HCT116 (cell line): ENCODE results near the gene IL11RA. TPM values are rescaled to one million over a fixed set of nuclear protein-coding genes. Genes with fewer than 3 reads are reported as not detected.
A peak's percentile ranks its signal among the peaks of the same experiment; 100 is the strongest.

Experiments used
- ATAC-seq: fragments of 200-7000 bp; cut with Tn5 transposase; 2 replicates; pipeline ENCODE4 v1.9.1; 2020; ENCODE audit warnings: mild to moderate bottlenecking, moderate library complexity
- BruUV-seq: library from RNA; stranded (reverse); fragments of 400-500 nt; replicated peaks from 2 replicates; lab custom pipeline; 2021; lab: Mats Ljungman, UMichigan
- CTCF ChIA-PET: fragments of 300-600 bp; sonication (Branson Sonifier 250); formaldehyde crosslinking; loops from one replicate; lab custom pipeline; 2021; ENCODE audit warnings: antibody characterized with exemption; lab: Charles Lee
- POLR2A ChIA-PET: fragments of 300-600, 350-600 bp; sonication (Branson Sonifier 250); formaldehyde crosslinking; loops from one replicate; lab custom pipeline; 2021; ENCODE audit warnings: antibody characterized with exemption; lab: Charles Lee
- RAD21 ChIA-PET, 2 experiments: fragments of 300-600 bp; sonication (Branson Sonifier 250); formaldehyde crosslinking; loops; one replicate each; lab custom pipeline; 2023; ENCODE audit warnings: low total read pairs in 2 of 2; ENCODE audit not compliant: uncharacterized antibody in 2 of 2, unreplicated experiment in 2 of 2, low non-redundant PET in 1 of 2; lab: Charles Lee
- DNase-seq: peaks from one replicate; pipeline ENCODE4 v3.0.0-alpha.2; 2010; ENCODE audit warnings: low read depth, low spot score
- H2AFZ ChIP-seq: fragments of 200-600 bp; shearing (Covaris generic), sonication (generic); 2 replicates; pipeline ENCODE4 v1.6.1; 2017; ENCODE audit warnings: low read depth, mixed run types, mixed read lengths, antibody characterized with exemption, low read length; ENCODE audit not compliant: poor library complexity, severe bottlenecking
- H3K27ac ChIP-seq: 2 replicates; pipeline ENCODE4 v1.5.1; 2012; ENCODE audit warnings: low read depth, low read length
- H3K27me3 ChIP-seq: fragments of 200-600 bp; sonication (generic); 2 replicates; pipeline ENCODE4 v1.6.1; 2016; ENCODE audit warnings: mixed run types, low read length, mixed read lengths; ENCODE audit not compliant: insufficient read depth
- H3K36me3 ChIP-seq, 2 experiments: fragments of 200-500 bp in 1 of 2; fragments of 200-600 bp in 1 of 2; sonication (Bioruptor generic) in 1 of 2; sonication (generic) in 1 of 2; 2 replicates each; pipeline versions ENCODE4 v1.5.1 to v1.6.1; 2014 to 2016; ENCODE audit warnings: low read length in 2 of 2, inconsistent platforms in 1 of 2, mixed read lengths in 1 of 2, mixed run types in 1 of 2; ENCODE audit not compliant: insufficient read depth in 2 of 2, control insufficient read depth in 1 of 2
- H3K4me1 ChIP-seq, 2 experiments: fragments of 200-600 bp in 1 of 2; sonication (generic) in 1 of 2; 2 replicates each; pipeline versions ENCODE4 v1.5.1 to v1.6.1; 2012 to 2017; ENCODE audit warnings: low read length in 2 of 2, inconsistent platforms in 1 of 2, mild to moderate bottlenecking in 1 of 2, mixed read lengths in 1 of 2, mixed run types in 1 of 2, moderate library complexity in 1 of 2; ENCODE audit not compliant: insufficient read depth in 2 of 2, control insufficient read depth in 1 of 2
- H3K4me2 ChIP-seq: fragments of 200-600 bp; sonication (generic); 2 replicates; pipeline ENCODE4 v1.6.1; 2017; ENCODE audit warnings: mixed run types, low read length, mixed read lengths
- H3K4me3 ChIP-seq, 2 experiments: fragments of 200-600 bp in 1 of 2; sonication (generic) in 1 of 2; replicated peaks in 1 of 2; 2 replicates each; pipeline ENCODE4 v1.5.1; 2011 to 2016; ENCODE audit warnings: low read length in 2 of 2, control low read depth in 1 of 2, low read depth in 1 of 2, mild to moderate bottlenecking in 1 of 2, mixed read lengths in 1 of 2, mixed run types in 1 of 2
- H3K79me2 ChIP-seq: fragments of 200-600 bp; sonication (generic); 2 replicates; pipeline ENCODE4 v1.6.1; 2017; ENCODE audit warnings: mild to moderate bottlenecking, mixed run types, low read length, moderate library complexity, mixed read lengths; ENCODE audit not compliant: insufficient read depth
- H3K9ac ChIP-seq: fragments of 200-600 bp; sonication (generic); 2 replicates; pipeline ENCODE4 v1.6.1; 2016; ENCODE audit warnings: low read length, mixed read lengths
- H3K9me2 ChIP-seq: fragments of 200-600 bp; sonication (generic), shearing (Covaris generic); 2 replicates; pipeline ENCODE4 v1.6.1; 2017; ENCODE audit warnings: mixed run types, mild to moderate bottlenecking, moderate library complexity; ENCODE audit not compliant: insufficient read depth
- H3K9me3 ChIP-seq, 2 experiments: fragments of 200-500 bp in 1 of 2; fragments of 200-600 bp in 1 of 2; sonication (Bioruptor generic) in 1 of 2; sonication (generic) in 1 of 2; 2 replicates each; pipeline ENCODE4 v1.6.1; 2014 to 2017; ENCODE audit warnings: low read length in 2 of 2, mixed read lengths in 2 of 2, inconsistent platforms in 1 of 2, low read depth in 1 of 2, mild to moderate bottlenecking in 1 of 2, mixed run types in 1 of 2, moderate library complexity in 1 of 2; ENCODE audit not compliant: control insufficient read depth in 1 of 2, insufficient read depth in 1 of 2
- H4K20me1 ChIP-seq: fragments of 200-600 bp; sonication (generic), shearing (Covaris generic); 2 replicates; pipeline ENCODE4 v1.6.1; 2017; ENCODE audit warnings: mixed run types, mild to moderate bottlenecking, moderate library complexity; ENCODE audit not compliant: insufficient read depth
- ATF3 ChIP-seq: IDR thresholded peaks from 2 replicates; pipeline ENCODE4 v1.6.1; 2012
- CBX3 ChIP-seq: IDR thresholded peaks from 2 replicates; pipeline ENCODE4 v1.6.1; 2012; ENCODE audit warnings: low read depth
- CEBPB ChIP-seq: IDR thresholded peaks from 2 replicates; pipeline ENCODE4 v1.6.1; 2012; ENCODE audit warnings: low read depth
- EGR1 ChIP-seq: IDR thresholded peaks from 2 replicates; pipeline ENCODE4 v1.6.1; 2012; ENCODE audit warnings: low read depth
- ELF1 ChIP-seq: IDR thresholded peaks from 2 replicates; pipeline ENCODE4 v1.6.1; 2012; ENCODE audit warnings: low read depth, borderline replicate concordance
- EZH2 ChIP-seq: fragments of 200-600 bp; sonication (generic); IDR thresholded peaks from 2 replicates; pipeline ENCODE4 v1.6.1; 2017; ENCODE audit warnings: antibody characterized with exemption, mixed run types
- EZH2phosphoT487 ChIP-seq: fragments of 200-600 bp; IDR thresholded peaks from 2 replicates; pipeline ENCODE4 v1.6.1; 2018; ENCODE audit warnings: antibody characterized with exemption, borderline replicate concordance
- JUND ChIP-seq: IDR thresholded peaks from 2 replicates; pipeline ENCODE4 v1.6.1; 2012
- MAX ChIP-seq: IDR thresholded peaks from 2 replicates; pipeline ENCODE4 v1.6.1; 2012
- POLR2A ChIP-seq: IDR thresholded peaks from 2 replicates; pipeline ENCODE4 v1.7.0; 2011; ENCODE audit warnings: borderline replicate concordance; ENCODE audit not compliant: insufficient read depth, insufficient read length; ENCODE audit errors: extremely low read depth
- POLR2AphosphoS5 ChIP-seq: IDR thresholded peaks from 2 replicates; pipeline ENCODE4 v1.6.1; 2011; ENCODE audit warnings: mild to moderate bottlenecking, low read depth, low read length, moderate library complexity
- REST ChIP-seq: IDR thresholded peaks from 2 replicates; pipeline ENCODE4 v1.6.1; 2012; ENCODE audit warnings: low read depth
- SIN3A ChIP-seq: IDR thresholded peaks from 2 replicates; pipeline ENCODE4 v1.6.1; 2012; ENCODE audit warnings: low read depth
- SP1 ChIP-seq: IDR thresholded peaks from 2 replicates; pipeline ENCODE4 v1.6.1; 2012; ENCODE audit warnings: low read depth
- SRF ChIP-seq: IDR thresholded peaks from 2 replicates; pipeline ENCODE4 v1.6.1; 2012; ENCODE audit warnings: low read depth
- YY1 ChIP-seq: IDR thresholded peaks from 2 replicates; pipeline ENCODE4 v1.6.1; 2011; ENCODE audit warnings: low read length, low read depth, moderate library complexity, mild to moderate bottlenecking; ENCODE audit not compliant: insufficient replicate concordance; ENCODE audit errors: extremely low read depth
- ZBTB33 ChIP-seq: IDR thresholded peaks from 2 replicates; pipeline ENCODE4 v1.6.1; 2011; ENCODE audit warnings: mild to moderate bottlenecking, low read length, moderate library complexity; ENCODE audit not compliant: insufficient replicate concordance; ENCODE audit errors: extremely low read depth
- ZNF274 ChIP-seq: fragments of 200-500 bp; sonication (Bioruptor generic); IDR thresholded peaks from 2 replicates; pipeline ENCODE4 v1.6.1; 2014; ENCODE audit warnings: mild to moderate bottlenecking, low read depth, low read length, inconsistent platforms
- intact Hi-C: fragments of 100-400 bp; cut with micrococcal nuclease; formaldehyde crosslinking; loops from 2 replicates; pipeline ENCODE4 v1.10.0; 2022
- total RNA-seq: library from RNA; stranded (reverse); gene quantifications from one replicate; pipeline ENCODE4 v1.2.1, GENCODE V29; 2021; ENCODE audit not compliant: unreplicated experiment

Gene IL11RA
- total RNA-seq, 1 experiment from 2014 or later = 10.6 TPM

GRCh38 chr9:34701769-34702736, 50.1 kb downstream of the IL11RA start (continued):
- TF ChIP-seq REST (no peak), SP1 (no peak; the same call in 1 of the 2 replicates), ELF1 (no peak), ATF3 (no peak), MAX (peak; percentile 19; the same call in 1 of the 2 replicates), POLR2A (no peak)

GRCh38 chr9:34707130-34707529, 55.1 kb downstream of the IL11RA start:
- 0 out of 4 replicates have a peak, but pooled peaks cover 0 to 4% of the 10 kb centered on the region in 2 experiments for H3K4me1 ChIP-seq
- no peaks in the 10 kb centered on the region for H3K27me3 ChIP-seq
- CTCF ChIA-PET = no interaction called here
- no peaks in the 10 kb centered on the region for H3K9me2 ChIP-seq
- no peaks in the 10 kb centered on the region for H3K36me3 ChIP-seq
- DNase-seq = no peak
- RAD21 ChIA-PET = no interaction called here
- intact Hi-C loops = no loop called here
- no peaks in the 10 kb centered on the region for H3K79me2 ChIP-seq
- H2AFZ ChIP-seq = no peak overlapping the region
- no peak overlapping the region for H3K9ac ChIP-seq
- BruUV-seq = no TSS peak
- ATAC-seq = no peak
- H3K4me3 ChIP-seq = no peak overlapping the region
- H3K27ac ChIP-seq = no peak overlapping the region
- POLR2A ChIA-PET = no interaction called here
- H3K4me2 ChIP-seq = no peak overlapping the region
- H4K20me1 ChIP-seq = no peaks in the 10 kb centered on the region
- H3K9me3 ChIP-seq = no peaks in the 10 kb centered on the region
- TF ChIP-seq YY1 = no peak
- no peak for TF ChIP-seq POLR2A
- no peak for TF ChIP-seq EZH2
- TF ChIP-seq ATF3 = no peak
- TF ChIP-seq POLR2AphosphoS5 = no peak
- TF ChIP-seq ZBTB33 = no peak
- no peak for TF ChIP-seq ZNF274
- no peak for TF ChIP-seq SIN3A
- no peak for TF ChIP-seq MAX
- no peak for TF ChIP-seq JUND
- no peak for TF ChIP-seq CBX3
- TF ChIP-seq SRF = no peak
- no peak for TF ChIP-seq CEBPB
- no peak for TF ChIP-seq EZH2phosphoT487
- TF ChIP-seq EGR1 = no peak
